ENCODE results near the gene VPS11. TPM values are rescaled to one million over a fixed set of nuclear protein-coding genes. Genes with fewer than 3 reads are reported as not detected.
"Not testable (repeated sequence)": the region's sequence is repeated elsewhere in the genome, so short reads cannot be mapped to it uniquely, and the experiment has no call there.

The VPS11 gene
- total and polyA plus RNA-seq, 4 donors = 21.8 to 60.5 (median 26.5) TPM

DNA sequence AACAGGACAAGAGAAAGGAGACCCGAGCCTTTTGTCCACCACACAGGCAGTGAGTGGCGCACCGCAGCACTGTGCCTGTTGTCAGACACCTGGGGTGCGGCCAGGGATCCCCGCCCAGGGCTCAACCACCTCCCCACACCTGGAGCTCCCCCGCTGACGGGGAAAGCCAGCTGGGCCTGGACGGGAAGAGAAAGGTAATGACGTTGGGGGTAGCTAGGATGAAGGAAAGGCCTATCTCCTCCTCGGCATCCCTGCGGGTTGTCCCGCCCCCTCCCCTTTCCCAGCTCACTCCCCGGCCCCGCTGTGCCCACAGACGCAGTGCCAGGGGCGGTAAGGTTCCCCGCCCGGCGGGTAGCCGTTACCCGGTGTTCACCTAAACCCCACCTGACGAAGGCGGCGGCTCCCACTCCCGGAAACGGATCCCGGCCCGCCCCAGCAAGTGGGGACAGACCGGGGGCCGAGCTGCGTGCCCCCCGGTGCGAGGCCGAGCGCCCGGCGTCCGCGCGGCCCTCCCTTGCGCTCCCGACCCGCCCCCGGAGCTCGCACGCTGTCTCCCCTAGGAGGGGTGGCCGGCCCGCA lies 11.1 kb upstream of the VPS11 start:
- Histone ChIP-seq H3K4me1 (ENCODE audit: control insufficient read depth in 1 of 2, insufficient read depth in 2 of 2, low read length in 2 of 2) (peaks cover 0 to 5% of the 10 kb centered on the region in 2 donors), H3K27ac (ENCODE audit: low read depth in 1 of 2, low read length in 2 of 2) (peak overlapping the region in 1 of 2 donors; percentile 73), H3K27me3 (ENCODE audit: control insufficient read depth in 1 of 2, insufficient read depth in 2 of 2, low read length in 1 of 2) (no peaks in the 10 kb centered on the region), H3K36me3 (ENCODE audit: control insufficient read depth in 1 of 2, insufficient read depth in 2 of 2, low read length in 1 of 2) (peaks cover 0 to 7% of the 10 kb centered on the region in 2 donors), H3K9me3 (ENCODE audit: control insufficient read depth, low read length) (no peaks in the 10 kb centered on the region), H3K4me3 (ENCODE audit: low read length in 2 of 2) (peak overlapping the region; percentile 49 to 81)
- peak; percentile 54 to 76 for DNase-seq
- ATAC-seq (ENCODE audit: low FRiP score) = no peak
- 1% methylated on average over 44 to 48 of the region's 48 CpGs for WGBS, 2 donors
- intact Hi-C loops (cut with DNase I) = no loop called here

DNA sequence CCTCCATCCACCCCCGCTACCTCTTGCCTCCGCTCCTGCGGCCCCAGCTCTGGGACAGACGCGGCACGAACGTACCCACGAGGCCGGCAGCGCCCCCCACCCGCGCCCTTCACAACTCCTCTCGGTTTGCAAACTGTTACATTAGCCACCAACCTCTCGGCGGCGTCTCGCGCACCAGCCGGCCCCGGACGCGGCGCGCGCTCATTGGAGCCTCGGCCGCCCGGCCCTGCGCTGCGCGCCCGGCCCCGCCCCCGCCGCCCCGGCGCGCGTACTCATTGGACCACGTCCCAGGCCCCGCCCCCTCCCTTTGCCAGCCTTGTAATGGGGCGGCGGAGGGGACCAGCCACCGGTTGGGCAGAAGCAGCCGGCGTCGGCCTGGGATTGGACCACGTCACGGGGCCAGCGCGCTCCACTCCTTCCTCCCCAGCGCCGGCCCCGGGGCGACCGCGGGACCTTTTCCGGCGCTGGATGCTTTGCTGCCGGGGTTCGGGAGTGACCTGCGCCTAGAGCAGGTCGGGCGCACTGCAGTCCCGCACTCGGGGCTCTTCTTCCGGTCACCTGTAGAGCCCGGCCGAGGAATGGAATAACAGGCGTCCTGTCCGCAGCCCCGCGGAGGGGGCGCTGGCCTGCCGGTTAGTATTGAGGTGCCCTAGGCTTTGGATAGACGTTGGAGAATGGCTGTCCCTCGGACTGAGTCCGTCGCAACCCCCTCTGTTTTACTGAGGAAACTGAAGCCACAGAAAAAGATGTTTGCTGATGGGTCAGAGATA lies 10.4 kb upstream of the VPS11 start, which contains the start of gene HYOU1:
TSS of gene HYOU1 (minus strand) at position 206 of the 770 bp plus-strand sequence. CDS start 1,045 bp downstream, outside the sequence.
- H3K27me3 ChIP-seq (ENCODE audit: control insufficient read depth in 1 of 2, insufficient read depth in 2 of 2, low read length in 1 of 2) = no peaks in the 10 kb centered on the region
- H3K27ac ChIP-seq (ENCODE audit: low read depth in 1 of 2, low read length in 2 of 2) = peak within 1 kb of the TSS in 1 of 2 donors; percentile 78
- 0 to 1% methylated on average over 36 to 79 of the region's 79 CpGs for WGBS, 2 donors
- intact Hi-C loops (cut with DNase I) = loop anchor here in 1 of 2 donors (1.0 kb wide), 1 partner anchor 37 kb away; no protein-coding TSS in a partner anchor
- H3K4me3 ChIP-seq (ENCODE audit: low read length in 2 of 2) = peak within 1 kb of the TSS; percentile 49 to 81
- H3K4me1 ChIP-seq (ENCODE audit: control insufficient read depth in 1 of 2, insufficient read depth in 2 of 2, low read length in 2 of 2) = peaks cover 0 to 5% of the 10 kb centered on the region in 2 donors
- ATAC-seq (ENCODE audit: low FRiP score) (peak; percentile 97), DNase-seq (peak; percentile 99 to 100)
- H3K36me3 ChIP-seq (ENCODE audit: control insufficient read depth in 1 of 2, insufficient read depth in 2 of 2, low read length in 1 of 2) = peaks cover 0 to 5% of the 10 kb centered on the region in 2 donors
- H3K9me3 ChIP-seq (ENCODE audit: control insufficient read depth, low read length) = no peaks in the 10 kb centered on the region

DNA sequence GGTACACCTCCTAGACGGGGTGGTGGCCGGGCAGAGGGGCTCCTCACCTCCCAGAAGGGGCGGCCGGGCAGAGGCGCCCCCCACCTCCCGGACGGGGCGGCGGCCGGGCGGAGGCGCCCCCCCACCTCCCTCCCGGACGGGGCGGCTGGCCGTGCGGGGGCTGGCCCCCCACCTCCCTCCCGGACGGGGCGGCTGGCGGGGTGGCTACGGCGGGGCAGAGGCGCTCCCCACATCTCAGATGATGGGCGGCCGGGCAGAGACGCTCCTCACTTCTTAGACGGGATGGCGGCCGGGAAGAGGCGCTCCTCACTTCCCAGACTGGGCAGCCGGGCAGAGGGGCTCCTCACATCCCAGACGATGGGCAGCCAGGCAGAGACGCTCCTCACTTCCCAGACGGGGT lies 8.5 kb upstream of the VPS11 start:
- 86 to 90% methylated on average over 19 to 31 of the region's 35 CpGs for WGBS, 2 donors
- H3K27ac ChIP-seq (ENCODE audit: low read depth in 1 of 2, low read length in 2 of 2); H3K4me3 ChIP-seq (ENCODE audit: low read length in 2 of 2); intact Hi-C loops (cut with DNase I); H3K36me3 ChIP-seq (ENCODE audit: control insufficient read depth in 1 of 2, insufficient read depth in 2 of 2, low read length in 1 of 2); H3K4me1 ChIP-seq (ENCODE audit: control insufficient read depth in 1 of 2, insufficient read depth in 2 of 2, low read length in 2 of 2); H3K9me3 ChIP-seq (ENCODE audit: control insufficient read depth, low read length); H3K27me3 ChIP-seq (ENCODE audit: control insufficient read depth in 1 of 2, insufficient read depth in 2 of 2, low read length in 1 of 2); DNase-seq; ATAC-seq (ENCODE audit: low FRiP score): not testable (repeated sequence)

DNA sequence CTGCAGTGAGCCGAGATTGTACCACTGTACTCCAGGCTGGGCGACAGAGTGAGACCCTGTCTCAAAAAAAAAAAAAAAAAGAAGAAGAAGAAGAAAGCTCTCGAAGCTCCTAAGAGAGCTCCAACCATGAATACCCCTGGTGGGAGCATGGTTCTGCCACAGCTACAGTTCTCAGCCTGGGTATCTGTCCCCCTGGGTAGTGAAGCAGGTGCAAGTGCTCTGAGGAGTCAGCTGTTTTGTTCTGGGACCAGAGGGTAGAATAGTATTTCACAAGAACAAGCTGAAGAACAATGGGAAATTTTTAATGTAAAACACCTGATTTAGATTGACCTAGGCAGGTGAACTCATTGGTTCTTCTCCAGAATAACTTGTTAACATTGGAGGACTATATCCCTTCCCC lies 6.4 kb upstream of the VPS11 start:
- no peak overlapping the region for H3K4me3 ChIP-seq (ENCODE audit: low read length in 2 of 2)
- 90 to 92% methylated on average over 3 of the region's 3 CpGs for WGBS, 2 donors
- ATAC-seq (ENCODE audit: low FRiP score) = no peak
- intact Hi-C loops (cut with DNase I) = no loop called here
- H3K27me3 ChIP-seq (ENCODE audit: control insufficient read depth in 1 of 2, insufficient read depth in 2 of 2, low read length in 1 of 2) = no peaks in the 10 kb centered on the region
- no peak for DNase-seq
- H3K4me1 ChIP-seq (ENCODE audit: control insufficient read depth in 1 of 2, insufficient read depth in 2 of 2, low read length in 2 of 2) = no peaks in the 10 kb centered on the region
- no peak overlapping the region for H3K27ac ChIP-seq (ENCODE audit: low read depth in 1 of 2, low read length in 2 of 2)
- H3K36me3 ChIP-seq (ENCODE audit: control insufficient read depth in 1 of 2, insufficient read depth in 2 of 2, low read length in 1 of 2) = no peaks in the 10 kb centered on the region
- H3K9me3 ChIP-seq (ENCODE audit: control insufficient read depth, low read length) = no peaks in the 10 kb centered on the region

DNA sequence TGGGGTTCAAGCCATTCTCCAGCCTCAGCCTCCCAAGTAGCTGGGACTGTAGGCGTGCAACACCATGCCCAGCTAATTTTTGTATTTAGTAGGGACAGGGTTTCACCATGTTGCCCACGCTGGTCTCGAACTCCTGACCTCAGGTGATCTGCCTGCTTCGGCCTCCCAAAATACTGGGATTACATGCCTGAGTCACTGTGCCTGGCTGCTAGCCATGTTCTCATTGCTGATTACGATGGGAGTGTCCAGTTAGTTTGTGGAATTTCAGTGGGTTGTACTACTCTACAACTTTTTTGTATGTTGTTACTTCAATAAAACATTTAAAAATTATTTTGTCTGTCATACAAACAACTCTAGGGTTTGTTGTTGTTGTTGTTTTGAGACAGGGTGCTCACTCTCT lies 4.8 kb upstream of the VPS11 start:
- H3K27me3 ChIP-seq (ENCODE audit: control insufficient read depth in 1 of 2, insufficient read depth in 2 of 2, low read length in 1 of 2) = no peaks in the 10 kb centered on the region

DNA sequence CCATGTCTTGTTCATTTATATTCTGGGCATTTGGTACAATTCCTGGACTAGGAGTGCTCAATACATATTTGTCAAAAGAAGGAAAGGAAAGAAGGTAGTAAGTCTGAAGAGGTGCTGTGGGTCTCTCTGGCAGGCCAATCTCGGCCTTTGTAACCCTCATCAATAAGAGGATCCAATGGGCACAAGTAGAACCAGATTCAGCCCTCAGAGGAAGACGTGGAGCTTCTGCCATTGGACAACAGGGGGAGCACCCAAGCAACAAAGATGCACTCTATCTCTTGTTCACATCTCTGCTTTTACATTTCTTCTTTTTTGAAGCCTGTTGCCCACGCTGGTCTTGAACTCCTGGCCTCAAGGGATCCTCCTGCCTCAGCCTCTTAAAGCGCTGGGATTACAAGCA lies 2.2 kb upstream of the VPS11 start:
- no peak overlapping the region for H3K27ac ChIP-seq (ENCODE audit: low read depth in 1 of 2, low read length in 2 of 2)
- intact Hi-C loops (cut with DNase I) = loop anchor here in 1 of 2 donors (5.0 kb wide), 1 partner anchor 38 kb away; no protein-coding TSS in a partner anchor
- H3K9me3 ChIP-seq (ENCODE audit: control insufficient read depth, low read length) = no peaks in the 10 kb centered on the region
- no peak overlapping the region for H3K4me3 ChIP-seq (ENCODE audit: low read length in 2 of 2)
- H3K36me3 ChIP-seq (ENCODE audit: control insufficient read depth in 1 of 2, insufficient read depth in 2 of 2, low read length in 1 of 2) = peaks cover 1 to 2% of the 10 kb centered on the region in 2 donors
- H3K4me1 ChIP-seq (ENCODE audit: control insufficient read depth in 1 of 2, insufficient read depth in 2 of 2, low read length in 2 of 2) = no peaks in the 10 kb centered on the region
- no peaks in the 10 kb centered on the region for H3K27me3 ChIP-seq (ENCODE audit: control insufficient read depth in 1 of 2, insufficient read depth in 2 of 2, low read length in 1 of 2)
- ATAC-seq (ENCODE audit: low FRiP score) = no peak
- WGBS, 2 donors = 63 to 70% methylated on average over 4 of the region's 4 CpGs
- no peak for DNase-seq

More for the DNA sequence above, 4.8 kb upstream of the VPS11 start:
- intact Hi-C loops (cut with DNase I) = no loop called here
- WGBS, 2 donors = 25 to 28% methylated on average over 5 of the region's 5 CpGs
- peak overlapping the region in 1 of 2 donors; percentile 38 for H3K27ac ChIP-seq (ENCODE audit: low read depth in 1 of 2, low read length in 2 of 2)
- DNase-seq (peak; percentile 68 to 80), ATAC-seq (ENCODE audit: low FRiP score) (no peak)
- no peaks in the 10 kb centered on the region for H3K36me3 ChIP-seq (ENCODE audit: control insufficient read depth in 1 of 2, insufficient read depth in 2 of 2, low read length in 1 of 2)
- H3K4me3 ChIP-seq (ENCODE audit: low read length in 2 of 2) = no peak overlapping the region
- H3K9me3 ChIP-seq (ENCODE audit: control insufficient read depth, low read length) = no peaks in the 10 kb centered on the region
- H3K4me1 ChIP-seq (ENCODE audit: control insufficient read depth in 1 of 2, insufficient read depth in 2 of 2, low read length in 2 of 2) = no peaks in the 10 kb centered on the region

DNA sequence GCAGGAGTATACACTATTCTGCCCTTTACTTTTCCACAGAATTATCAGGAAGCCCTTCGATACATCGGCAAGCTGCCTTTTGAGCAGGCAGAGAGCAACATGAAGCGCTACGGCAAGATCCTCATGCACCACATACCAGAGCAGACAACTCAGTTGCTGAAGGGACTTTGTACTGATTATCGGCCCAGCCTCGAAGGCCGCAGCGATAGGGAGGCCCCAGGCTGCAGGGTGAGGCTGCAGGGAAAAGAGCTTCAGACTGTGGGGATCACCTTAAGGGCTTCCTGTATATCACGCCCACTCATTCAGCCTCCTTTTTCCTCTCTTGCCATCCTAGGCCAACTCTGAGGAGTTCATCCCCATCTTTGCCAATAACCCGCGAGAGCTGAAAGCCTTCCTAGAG lies 10.2 kb downstream of the VPS11 start:
- peaks cover 6 to 21% of the 10 kb centered on the region in 2 donors for H3K36me3 ChIP-seq (ENCODE audit: control insufficient read depth in 1 of 2, insufficient read depth in 2 of 2, low read length in 1 of 2)
- 92 to 95% methylated on average over 11 of the region's 11 CpGs for WGBS, 2 donors
- H3K4me1 ChIP-seq (ENCODE audit: control insufficient read depth in 1 of 2, insufficient read depth in 2 of 2, low read length in 2 of 2) = no peaks in the 10 kb centered on the region
- no peak overlapping the region for H3K27ac ChIP-seq (ENCODE audit: low read depth in 1 of 2, low read length in 2 of 2)
- ATAC-seq (ENCODE audit: low FRiP score) (no peak), DNase-seq (peak in 1 of 2 donors; percentile 7)
- intact Hi-C loops (cut with DNase I) = no loop called here
- no peaks in the 10 kb centered on the region for H3K27me3 ChIP-seq (ENCODE audit: control insufficient read depth in 1 of 2, insufficient read depth in 2 of 2, low read length in 1 of 2)
- no peaks in the 10 kb centered on the region for H3K9me3 ChIP-seq (ENCODE audit: control insufficient read depth, low read length)
- H3K4me3 ChIP-seq (ENCODE audit: low read length in 2 of 2) = no peak overlapping the region

DNA sequence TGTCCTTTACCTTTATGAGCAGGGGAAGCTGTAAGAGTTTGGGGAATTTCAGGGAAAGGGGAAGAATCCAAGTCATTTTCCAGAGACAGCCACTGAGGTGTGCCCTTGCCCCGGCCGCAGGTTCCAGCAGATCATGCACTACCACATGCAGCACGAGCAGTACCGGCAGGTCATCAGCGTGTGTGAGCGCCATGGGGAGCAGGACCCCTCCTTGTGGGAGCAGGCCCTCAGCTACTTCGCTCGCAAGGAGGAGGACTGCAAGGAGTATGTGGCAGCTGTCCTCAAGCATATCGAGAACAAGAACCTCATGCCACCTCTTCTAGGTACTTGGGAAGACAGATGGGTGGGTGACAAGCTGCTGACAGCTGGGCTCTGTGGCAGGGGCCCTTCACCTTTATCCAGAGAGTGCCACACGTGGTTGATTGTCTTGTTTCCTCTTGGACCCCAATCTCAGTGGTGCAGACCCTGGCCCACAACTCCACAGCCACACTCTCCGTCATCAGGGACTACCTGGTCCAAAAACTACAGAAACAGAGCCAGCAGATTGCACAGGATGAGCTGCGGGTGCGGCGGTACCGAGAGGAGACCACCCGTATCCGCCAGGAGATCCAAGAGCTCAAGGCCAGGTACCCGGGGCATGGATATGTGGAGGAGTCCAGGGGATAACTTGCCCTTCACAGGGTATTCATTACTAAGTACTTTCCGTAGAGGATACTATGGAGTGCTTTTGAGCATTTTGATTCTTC lies 11.2 kb downstream of the VPS11 start:
- ATAC-seq (ENCODE audit: low FRiP score) (no peak), DNase-seq (peak in 1 of 2 donors; percentile 54)
- Histone ChIP-seq H3K4me1 (ENCODE audit: control insufficient read depth in 1 of 2, insufficient read depth in 2 of 2, low read length in 2 of 2) (no peaks in the 10 kb centered on the region), H3K36me3 (ENCODE audit: control insufficient read depth in 1 of 2, insufficient read depth in 2 of 2, low read length in 1 of 2) (peaks cover 6 to 18% of the 10 kb centered on the region in 2 donors), H3K27me3 (ENCODE audit: control insufficient read depth in 1 of 2, insufficient read depth in 2 of 2, low read length in 1 of 2) (no peaks in the 10 kb centered on the region), H3K9me3 (ENCODE audit: control insufficient read depth, low read length) (no peaks in the 10 kb centered on the region), H3K4me3 (ENCODE audit: low read length in 2 of 2) (no peak overlapping the region), H3K27ac (ENCODE audit: low read depth in 1 of 2, low read length in 2 of 2) (no peak overlapping the region)
- intact Hi-C loops (cut with DNase I) = no loop called here
- WGBS, 2 donors = 88 to 90% methylated on average over 19 of the region's 19 CpGs

All from aorta (tissue), 5 donors.